ENCODE measurements around the gene DYTN.

GRCh38 chr2:206665251-206665650 is 52.9 kb downstream of the DYTN start:
- TF ChIP-seq, protein P1, sequence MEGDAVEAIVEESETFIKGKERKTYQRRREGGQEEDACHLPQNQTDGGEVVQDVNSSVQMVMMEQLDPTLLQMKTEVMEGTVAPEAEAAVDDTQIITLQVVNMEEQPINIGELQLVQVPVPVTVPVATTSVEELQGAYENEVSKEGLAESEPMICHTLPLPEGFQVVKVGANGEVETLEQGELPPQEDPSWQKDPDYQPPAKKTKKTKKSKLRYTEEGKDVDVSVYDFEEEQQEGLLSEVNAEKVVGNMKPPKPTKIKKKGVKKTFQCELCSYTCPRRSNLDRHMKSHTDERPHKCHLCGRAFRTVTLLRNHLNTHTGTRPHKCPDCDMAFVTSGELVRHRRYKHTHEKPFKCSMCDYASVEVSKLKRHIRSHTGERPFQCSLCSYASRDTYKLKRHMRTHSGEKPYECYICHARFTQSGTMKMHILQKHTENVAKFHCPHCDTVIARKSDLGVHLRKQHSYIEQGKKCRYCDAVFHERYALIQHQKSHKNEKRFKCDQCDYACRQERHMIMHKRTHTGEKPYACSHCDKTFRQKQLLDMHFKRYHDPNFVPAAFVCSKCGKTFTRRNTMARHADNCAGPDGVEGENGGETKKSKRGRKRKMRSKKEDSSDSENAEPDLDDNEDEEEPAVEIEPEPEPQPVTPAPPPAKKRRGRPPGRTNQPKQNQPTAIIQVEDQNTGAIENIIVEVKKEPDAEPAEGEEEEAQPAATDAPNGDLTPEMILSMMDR (conservative IDR thresholded peaks at IDR 0.05 in 1 of 2, IDR thresholded peaks at IDR 0.05 in 1 of 2; ENCODE audit: low read depth in 1 of 2, low read length in 2 of 2): no peak
- TF ChIP-seq EZH2 (IDR thresholded peaks at IDR 0.05; ENCODE audit: low read length, missing control alignments): no peak
